HG03558 (cell line): ENCODE results near the gene CRABP1.

ENCODE experiments used
- ATAC-seq: cut with Tn5 transposase; IDR thresholded peaks from one replicate; pipeline ENCODE4 v1.9.1; 2021; ENCODE audit warnings: moderate number of reproducible peaks; ENCODE audit not compliant: unreplicated experiment; ENCODE audit errors: extremely low read depth

The CRABP1 gene

DNA sequence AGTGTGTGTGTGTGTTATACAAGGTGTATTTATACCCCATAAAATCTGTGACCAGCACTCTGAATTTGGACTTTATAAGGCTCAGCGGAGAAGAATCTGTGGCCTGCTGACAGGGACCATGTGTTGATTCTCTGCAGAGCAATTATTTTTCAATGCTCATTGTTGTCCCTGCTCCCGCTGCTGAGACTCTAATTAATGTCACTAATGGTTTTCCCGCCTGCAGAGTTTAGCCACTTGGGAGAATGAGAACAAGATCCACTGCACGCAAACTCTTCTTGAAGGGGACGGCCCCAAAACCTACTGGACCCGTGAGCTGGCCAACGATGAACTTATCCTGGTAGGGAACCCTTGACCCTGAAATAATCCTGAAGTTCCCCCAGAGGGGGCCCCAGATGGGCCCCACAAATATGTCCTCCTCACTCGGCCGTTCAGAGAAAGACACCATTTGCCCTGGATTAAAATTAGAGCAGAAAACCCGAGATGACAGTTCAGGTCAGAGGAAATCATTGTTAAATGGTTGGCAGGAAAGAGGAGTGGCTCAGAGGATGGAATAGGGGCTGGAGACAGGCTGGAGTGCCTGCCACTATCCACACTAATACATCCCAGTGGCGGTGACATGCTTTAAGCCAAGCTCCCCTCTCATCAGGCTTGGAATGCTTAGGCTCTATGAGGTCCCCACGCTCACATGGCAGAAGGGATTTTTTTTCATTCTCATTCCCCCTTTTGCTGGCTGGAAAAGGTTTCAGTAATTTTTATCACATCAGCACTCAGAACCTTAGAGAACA is 3.3 kb downstream of the CRABP1 start:
- ATAC-seq = no peak

DNA sequence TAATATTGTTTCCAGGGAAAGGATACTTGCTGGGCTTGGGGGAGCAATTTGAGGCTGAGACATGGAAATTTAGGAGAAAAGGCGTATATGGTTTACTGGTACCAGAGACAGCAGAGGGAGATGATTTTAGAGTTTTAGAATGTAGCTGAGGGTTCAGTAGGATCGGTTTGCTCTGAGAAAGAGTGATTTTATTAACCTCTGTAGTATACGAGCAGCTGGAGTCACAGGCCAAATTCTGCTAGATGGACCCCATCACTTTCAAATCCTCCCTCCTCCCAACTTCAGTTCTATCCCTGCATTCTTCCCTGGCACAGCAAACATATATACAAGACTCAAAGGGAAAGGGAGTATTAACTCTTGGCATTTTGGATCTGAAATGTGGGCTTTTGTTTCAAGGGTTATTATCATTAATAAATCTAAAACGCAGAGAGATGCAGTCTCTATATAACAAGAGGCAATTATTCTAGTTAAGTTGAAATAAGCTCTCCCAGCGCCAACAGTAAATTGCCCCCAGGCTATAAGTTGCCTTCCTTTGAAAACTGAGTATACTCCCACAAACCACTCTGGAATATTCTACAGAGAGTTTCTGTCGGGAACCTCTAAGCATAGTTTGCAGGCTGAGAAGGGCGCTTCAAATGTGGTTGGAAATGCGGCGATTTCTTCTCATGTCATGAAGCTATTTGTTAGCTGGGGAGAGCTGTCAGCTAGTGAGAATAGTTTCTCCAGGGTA is 5.4 kb downstream of the CRABP1 start:
- ATAC-seq = no peak

DNA sequence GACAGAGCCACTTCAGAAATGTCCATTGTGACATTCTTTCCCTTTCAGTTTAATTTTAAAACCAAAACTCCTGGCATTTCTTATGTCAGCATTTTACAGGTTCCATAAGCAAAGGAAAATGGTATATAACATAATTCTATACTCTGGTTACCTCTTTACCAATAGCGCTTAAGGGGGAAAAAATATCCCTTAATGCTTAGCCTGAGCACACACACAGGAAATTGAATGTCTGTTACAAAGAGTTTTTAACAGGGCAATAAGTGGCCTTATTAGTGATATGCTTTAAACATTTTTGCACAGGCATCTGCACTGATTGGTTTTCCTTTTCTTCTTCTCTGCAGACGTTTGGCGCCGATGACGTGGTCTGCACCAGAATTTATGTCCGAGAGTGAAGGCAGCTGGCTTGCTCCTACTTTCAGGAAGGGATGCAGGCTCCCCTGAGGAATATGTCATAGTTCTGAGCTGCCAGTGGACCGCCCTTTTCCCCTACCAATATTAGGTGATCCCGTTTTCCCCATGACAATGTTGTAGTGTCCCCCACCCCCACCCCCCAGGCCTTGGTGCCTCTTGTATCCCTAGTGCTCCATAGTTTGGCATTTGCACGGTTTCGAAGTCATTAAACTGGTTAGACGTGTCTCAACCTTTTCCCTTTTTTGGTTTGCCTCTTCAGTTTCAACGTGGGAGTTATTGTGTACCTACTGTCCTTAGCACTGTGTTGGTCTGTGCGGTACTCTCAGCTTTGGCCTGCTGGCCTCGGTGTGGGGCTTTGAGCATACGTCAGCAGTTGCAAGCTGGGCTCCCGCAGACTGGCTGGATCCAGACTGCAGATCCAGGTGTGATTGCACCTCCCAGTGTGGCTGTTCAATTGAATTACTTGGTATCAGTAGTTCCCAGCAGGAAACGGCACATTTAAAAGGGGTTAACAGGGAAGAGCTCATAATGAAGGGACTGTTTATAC is 7.7 kb downstream of the CRABP1 start:
- no peak for ATAC-seq

DNA sequence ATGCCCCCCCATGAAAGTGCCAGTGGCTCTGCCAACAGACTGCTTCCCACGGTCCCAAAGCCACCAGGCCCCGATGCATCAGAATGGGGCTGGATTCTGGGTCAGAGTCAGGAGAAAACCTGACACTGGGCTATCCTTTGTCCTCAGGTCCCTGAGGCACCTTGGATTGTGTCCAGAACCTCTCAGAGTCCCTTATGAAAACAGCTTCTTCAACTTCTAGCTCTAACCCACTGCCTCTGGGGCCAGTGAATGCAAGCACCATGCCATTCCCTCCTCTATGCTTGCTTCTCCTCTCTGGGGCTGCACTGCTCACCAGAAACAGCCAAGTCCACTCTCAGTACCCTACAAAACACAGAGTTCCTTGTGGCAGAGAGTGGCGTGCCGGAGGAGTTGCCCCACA is 9.9 kb downstream of the CRABP1 start:
- ATAC-seq = no peak

DNA sequence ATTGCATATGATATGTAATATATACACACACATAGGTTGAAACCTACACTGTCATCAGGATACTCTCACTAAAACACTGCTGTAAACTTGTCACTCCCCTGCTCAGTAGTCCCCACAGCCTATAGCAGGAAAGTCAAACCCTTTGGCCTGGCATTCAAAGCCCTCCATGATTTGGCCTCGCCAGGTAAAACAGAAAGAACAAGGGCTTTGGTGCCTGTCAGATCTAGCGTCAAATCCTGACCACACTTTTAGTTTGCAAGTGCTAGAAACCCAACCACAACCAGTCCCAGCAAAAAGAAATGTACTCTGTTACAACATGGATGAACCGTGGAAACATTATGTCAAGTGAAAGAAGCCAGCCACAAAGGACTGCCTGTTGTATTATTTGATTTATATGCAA is 11.4 kb downstream of the CRABP1 start:
- ATAC-seq = no peak

DNA sequence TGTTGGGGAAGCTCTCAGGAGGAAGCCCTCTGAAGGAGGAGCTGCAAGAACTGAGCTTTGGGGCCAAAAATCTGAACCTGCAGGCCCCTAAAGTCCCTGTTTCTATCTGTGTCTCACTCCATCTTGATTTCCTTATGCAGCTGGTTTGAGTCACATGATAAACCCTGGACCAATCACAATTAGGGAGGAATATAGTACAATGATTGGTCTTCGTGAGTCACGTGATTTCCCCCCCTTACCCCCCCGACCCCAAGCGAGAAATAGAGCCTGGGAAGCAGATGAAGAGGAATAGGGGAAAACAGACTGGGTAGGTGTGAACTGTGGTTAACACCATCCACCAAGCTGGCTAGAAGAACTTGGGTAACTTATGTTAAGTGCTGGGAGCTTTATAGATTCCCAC is 12.9 kb downstream of the CRABP1 start:
- ATAC-seq = no peak

DNA sequence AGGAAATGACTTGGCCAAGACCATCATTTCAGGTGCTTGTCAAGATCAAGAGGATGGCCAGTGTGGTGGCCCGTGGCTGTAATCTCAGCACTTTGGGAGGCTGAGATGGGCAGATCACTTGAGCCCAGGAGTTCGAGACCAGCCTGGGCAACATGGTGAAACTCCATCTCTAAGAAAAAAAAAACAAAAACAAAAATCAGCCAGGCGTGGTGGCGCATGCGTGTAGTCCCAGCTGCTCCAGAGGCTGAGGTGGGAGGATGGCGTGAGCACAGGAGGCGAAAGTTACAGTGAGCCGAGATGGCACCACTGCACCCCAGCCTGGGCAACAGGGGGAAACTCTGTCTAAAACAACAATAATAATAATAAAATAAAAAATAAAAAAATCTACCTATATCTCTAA is 15.0 kb downstream of the CRABP1 start:
- no peak for ATAC-seq

DNA sequence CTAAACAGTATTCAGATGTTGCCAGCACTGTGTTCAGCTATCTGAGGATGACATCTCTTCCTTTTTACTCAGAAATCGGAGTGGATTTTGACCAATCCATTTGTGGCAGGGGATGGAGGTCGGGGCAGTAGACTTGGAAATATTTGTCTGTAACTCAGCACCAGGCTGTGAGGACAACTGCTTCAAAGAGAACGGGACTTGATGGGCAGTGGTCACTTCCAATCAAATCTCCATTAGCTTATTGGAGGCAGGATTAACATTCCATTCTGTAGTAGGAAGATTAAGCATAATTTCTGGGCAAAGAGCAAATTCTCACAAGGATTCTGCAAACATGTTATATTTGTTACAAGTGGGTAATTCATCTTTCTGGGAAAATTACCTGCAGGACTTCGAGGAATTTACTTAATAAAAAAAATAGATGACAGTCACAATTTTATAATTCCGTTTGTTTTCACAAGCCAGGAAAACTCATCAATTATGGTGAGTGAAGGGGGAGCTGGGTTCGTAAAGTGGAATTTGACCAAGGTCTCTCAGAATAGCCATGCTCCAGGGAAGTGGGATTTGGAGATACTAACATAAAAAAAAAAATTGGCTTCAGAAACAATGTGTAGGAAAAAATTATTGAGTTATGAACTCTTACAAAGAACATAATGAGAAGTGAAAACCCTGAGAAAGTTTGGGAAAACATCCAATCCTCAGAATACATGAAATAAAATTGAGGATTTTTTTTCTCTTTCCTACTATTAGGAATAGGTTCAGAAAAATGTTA is 18.1 kb downstream of the CRABP1 start:
- no peak for ATAC-seq

DNA sequence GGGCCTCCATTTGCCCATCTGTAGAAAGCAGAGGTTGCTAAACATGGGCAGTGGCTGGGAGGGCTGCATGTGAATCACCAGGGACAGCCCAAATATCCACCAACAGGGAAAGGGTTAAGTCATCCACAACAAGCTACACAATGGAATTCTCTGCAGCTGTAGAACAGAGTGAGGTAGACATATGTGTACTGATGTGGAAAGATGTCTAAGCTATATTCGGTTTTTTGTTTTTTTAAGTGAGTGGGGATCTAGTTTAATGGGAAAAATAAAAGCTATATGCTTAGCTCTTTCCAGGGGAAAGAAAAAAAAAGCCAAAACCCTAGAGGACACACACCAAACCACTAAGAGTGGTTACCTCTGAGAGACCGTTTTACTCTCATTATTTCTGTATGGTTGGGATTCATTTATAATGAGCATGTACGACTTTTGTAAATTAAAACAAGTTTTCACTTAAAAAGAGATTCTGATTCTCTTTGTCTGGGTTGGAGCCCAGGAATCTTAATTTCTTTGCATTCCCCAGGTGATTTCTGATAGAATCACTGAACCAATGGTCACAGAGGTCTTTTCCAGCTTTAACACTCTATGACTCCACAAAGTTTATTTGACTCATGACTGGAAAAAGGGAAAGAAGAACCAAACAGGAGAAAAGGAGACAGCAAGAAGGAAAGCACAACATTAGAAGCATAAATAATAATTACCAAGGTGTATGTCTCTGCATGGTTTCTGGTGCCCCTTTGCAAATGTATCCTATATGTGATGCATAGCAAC is 19.1 kb downstream of the CRABP1 start:
- ATAC-seq = no peak

DNA sequence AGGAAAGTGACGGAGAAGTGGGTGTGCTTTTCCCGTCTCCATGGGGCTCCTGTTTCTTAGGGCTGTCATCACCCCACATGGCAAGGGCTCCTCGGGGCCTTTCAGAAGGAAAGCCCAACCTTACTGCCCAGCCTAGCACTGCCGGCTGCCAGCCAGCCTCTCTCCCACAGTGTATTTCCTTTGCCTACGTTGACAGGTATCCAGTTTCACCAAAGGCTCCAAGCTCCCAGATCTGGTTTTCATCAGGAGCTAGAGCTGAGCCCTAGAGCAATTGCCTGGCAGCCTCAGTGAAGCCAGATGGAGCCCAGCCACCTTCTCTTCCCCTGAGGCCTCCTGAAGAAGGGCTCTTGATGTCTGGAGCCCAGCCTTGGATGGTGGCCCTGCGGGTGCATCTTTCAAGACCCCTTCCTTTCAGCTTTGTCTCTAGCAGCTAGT is 20.2 kb downstream of the CRABP1 start:
- no peak for ATAC-seq

DNA sequence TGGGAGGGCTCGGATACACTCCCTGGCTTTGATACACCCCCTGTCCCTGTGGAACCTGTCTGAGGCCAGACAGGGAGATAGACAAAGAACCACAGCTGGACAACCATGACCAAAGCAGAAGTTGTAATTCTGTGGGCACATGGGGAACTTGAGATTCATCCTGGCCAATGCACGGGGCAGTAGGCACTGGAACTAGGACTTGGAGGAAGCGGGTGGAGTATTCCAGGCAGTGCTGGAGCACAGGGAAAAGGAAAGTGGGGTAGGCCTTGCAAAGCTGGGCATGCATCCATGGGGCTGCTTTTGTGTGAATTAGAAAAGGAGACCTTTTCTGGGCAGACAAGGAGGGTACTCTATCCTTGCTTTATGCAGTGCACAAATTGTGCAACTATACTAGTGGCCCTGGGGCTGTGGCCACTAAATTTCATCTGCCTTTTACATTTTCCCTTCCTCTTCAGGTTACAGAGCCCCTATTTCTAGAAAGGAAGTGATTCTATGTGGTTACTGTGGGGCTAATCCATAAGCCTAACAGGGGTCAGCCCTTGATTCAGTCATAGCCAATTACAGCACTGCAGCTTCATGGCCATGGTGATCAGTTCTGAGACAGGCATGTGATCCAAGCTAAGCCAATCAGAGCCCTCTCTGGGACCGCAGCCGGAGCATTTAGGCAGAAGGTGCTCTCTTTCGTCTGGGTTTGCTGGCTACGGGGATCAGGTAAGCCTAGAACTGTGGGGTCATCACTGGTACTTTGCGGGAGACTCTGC is 21.0 kb downstream of the CRABP1 start:
- ATAC-seq = no peak

DNA sequence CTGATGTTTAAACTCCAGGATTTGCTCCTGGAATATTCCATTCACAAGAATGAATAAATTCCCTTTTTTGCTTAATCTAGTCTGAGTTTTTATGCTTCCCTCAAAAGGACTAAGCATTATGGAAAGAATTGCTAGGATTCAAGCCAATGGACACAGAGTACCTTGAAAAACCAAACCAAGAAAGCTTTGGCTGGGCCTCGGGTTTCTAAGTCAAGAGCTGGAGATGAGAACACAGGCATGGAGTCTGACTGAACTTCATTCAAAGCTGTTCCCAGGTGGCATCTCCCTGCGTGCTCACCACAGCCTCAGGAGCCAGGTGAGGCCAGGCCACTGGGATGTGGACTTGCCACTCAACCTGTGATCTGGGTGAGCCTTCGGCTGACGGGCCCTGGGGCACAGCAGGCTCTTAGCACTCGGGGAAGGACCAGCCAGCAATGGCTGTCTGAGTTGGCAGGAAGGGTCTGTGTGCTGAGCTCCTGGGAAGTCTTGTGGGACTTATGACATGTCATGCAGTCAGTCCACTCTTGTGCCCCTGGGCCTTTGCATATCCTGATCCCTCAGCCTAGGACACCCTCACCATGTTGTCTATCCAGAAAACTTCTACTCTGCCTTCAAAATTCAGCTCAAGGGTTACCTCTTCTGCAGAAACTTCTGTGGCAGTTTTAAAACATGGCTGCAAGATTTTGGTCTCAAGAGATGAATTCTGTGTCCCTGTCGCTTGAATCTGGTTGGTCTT is 21.8 kb downstream of the CRABP1 start:
- ATAC-seq = no peak

DNA sequence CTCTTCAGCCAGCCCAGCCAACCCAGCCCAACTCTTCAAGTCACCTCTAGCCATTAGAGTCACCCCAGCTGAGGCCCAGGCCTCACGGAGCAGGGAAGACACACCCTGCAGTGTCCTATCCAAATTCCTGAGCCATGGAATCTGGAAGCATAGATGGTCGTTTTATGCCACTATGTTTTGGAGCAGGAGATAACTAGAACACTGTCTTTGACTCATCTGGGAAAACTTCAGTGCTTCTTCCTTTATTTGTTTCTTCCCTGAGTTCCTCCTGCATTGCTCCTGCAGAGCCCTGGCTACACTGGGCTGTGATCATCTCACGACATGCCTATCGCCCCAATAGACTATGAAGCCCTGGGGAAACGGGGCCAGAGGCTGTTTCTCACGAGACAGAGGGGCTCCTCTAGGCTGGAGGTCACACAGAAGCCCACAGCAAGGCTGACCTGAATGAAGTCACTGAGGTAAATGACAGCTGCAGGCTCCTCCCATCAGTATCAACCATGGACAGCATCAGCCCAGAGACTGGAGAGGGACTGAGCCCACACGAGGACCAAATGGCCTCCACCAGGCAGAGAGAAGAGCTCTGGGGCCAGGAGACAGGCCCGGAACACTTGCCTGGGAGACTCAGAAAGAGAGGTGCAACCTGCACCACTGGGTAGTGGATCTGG is 22.7 kb downstream of the CRABP1 start:
- no peak for ATAC-seq

DNA sequence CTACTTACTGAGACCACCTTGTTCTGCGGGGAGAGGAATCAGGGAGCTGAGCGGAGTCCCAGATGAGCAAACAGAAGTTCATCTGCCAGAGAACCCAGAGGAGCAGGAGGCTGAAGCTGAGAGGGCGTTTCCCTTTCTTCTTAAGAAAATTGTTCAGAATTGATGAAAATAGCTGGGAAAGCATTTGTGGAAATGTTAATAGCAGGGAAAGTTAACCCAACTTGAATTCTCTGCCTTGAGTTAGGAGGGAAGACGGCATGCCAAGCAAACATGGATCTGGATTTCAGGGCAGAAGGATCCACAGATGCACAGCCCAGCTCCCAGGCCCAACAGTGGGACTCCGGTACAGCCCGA is 23.2 kb downstream of the CRABP1 start:
- ATAC-seq = no peak

DNA sequence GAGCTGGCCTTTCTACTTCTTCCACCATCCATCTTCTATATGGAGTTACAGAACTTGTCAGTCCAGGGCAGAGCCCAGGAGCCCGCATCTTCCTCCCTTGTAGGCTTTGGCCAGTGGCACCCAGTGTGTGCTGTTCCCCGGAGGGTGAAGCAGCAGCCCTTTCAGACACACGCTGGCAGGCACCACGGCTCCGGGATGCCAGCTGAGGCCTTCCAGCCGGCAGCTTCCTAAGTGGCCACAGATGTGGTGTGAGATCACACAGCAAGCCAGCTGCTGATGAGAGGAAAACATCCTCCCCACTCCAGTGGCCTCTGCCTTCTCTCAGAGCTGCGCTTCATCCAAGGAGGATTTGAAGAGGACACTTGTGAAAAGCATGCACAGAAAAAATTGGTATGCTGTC is 24.1 kb downstream of the CRABP1 start:
- no peak for ATAC-seq

DNA sequence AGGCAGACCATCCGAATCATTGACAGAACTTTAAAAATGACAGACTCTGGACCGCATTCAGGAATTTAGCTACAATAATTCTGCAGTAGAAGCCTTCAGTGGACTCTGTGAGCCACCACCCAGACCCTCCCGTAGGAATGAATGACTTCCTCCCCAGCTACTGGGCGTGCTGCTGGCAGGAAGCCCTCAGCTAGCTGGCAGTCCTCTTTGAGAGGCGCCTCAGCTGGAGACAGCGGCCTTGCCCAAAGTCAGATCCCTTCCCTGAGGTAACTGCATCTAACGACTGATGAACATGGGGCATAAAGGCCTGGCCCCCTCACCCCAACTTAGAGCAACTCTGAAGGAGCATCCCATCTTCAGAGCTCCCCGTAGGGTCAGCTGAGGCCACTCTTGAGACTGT is 25.8 kb downstream of the CRABP1 start:
- no peak for ATAC-seq

DNA sequence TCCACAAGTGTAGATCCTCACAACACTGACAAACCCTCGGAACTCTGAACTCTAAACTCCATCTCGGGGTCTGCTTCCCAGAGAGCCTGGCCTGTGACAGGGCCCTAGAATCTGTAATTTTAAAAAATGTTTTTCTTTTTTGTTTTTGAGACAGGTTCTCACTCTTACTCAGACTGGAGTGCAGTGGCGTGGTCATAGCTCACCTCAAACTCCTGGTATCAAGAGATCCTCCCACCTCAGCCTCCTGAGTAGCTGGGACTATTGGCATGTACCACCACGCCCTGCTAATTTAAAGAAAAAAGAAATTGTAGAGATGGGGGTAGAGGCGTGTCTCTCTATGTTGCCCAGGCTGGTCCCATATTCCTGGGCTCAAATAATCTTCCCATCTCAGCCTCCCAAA is 26.2 kb downstream of the CRABP1 start:
- ATAC-seq = no peak

DNA sequence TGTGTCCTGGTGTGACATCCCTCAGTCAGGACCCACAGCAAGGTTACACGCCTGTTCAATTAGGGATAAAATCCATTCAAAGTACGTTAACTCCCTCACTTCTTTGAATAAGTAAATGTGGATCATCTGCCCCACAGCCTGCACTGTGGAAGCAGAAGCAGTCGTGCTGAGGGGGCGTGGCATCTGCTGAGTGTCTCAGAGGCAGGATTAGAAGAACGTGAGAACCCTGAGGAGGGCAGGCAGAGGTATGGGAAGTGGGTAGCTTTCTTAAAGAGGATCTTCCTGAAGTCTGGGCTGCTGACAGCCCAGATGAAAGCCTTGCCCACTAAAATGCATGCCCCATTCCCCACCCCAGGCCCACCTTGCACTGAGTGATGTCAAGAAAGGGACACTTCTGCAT is 28.5 kb downstream of the CRABP1 start:
- no peak for ATAC-seq
